Umbilical cord (tissue), 2 donors: ENCODE measurements around the gene PDLIM1. TPM values are rescaled to one million over a fixed set of nuclear protein-coding genes. Genes with fewer than 3 reads are reported as not detected.

Experiments
- DNase-seq: peaks from one replicate; pipeline ENCODE4 v3.0.0-alpha.2; 2015; ENCODE audit warnings: low spot score
- total RNA-seq: library from RNA; depleted of rRNA; stranded (reverse); fragments of >200 nt; gene quantifications from one replicate; pipeline ENCODE4 v1.2.3, GENCODE V29; 2014; ENCODE audit warnings: low replicate concordance; ENCODE audit not compliant: insufficient read depth

Gene PDLIM1, protein sequence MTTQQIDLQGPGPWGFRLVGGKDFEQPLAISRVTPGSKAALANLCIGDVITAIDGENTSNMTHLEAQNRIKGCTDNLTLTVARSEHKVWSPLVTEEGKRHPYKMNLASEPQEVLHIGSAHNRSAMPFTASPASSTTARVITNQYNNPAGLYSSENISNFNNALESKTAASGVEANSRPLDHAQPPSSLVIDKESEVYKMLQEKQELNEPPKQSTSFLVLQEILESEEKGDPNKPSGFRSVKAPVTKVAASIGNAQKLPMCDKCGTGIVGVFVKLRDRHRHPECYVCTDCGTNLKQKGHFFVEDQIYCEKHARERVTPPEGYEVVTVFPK
- 38.0 TPM for total RNA-seq

DNA sequence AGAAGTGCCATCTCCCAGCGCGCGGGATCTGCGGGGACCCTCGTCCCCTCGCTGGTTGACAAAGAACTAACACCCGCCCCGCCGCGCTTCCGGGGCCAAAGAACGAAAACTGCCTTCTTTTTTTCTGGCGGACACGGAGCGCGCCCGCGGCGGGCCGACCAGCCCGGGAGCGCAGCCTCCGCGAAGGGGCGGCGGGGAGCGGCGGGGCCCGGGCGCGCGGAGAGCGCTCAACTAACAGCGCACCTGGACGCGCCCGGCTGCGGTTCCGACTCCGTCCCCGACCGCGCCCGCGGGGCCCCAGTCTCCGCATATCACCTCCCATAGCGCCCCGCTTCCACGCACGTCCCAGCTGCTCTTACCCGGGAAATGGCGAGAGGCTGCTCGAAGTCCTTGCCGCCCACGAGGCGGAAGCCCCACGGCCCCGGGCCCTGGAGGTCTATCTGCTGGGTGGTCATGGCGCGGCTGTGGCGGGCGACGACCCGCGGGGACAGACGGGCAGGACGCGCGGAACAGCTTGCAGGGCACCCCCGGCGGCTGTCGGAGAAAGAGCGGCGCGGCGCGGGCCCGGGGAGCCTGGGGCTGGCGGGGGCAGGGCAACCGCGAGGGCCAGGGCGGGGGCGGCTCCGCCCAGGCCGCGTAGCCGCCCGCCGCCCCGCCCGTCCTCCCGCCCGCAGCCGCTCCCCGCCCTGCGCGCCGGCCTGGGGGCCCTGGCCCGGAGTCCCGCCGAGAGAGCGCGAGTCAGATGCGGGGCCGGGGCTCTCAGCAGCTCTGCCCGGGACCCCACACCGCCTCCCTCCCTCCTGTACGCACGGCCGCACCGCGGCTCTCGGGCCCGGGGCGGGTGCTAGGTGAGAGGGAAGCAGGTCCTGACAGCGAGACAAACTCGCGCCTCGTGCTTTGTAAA is at the start of gene PDLIM1:
Gene PDLIM1 (minus strand): TSS at position 543 of the 904 bp plus-strand sequence. CDS start 88 bp downstream, at position 455.
- peak; percentile 66 for DNase-seq

DNA sequence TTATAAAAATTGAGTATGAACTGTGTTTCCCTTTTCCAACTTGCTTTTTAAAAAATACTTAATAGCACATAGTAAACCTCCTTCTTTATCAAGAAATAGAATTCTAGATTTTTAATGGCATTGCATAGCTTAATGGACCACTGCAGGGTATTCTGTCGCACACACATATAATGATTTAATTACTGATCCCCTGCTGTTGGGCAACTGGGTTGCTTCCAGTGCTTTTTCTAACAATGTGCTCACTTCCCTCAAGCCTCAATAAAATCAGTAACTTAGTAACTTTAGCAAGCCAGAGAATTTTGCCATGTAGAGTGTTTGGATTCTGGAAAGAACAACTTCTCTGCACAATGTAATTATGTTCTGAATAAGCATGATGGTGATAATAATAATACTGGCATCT is 49.1 kb upstream of the PDLIM1 start:
- no peak for DNase-seq

DNA sequence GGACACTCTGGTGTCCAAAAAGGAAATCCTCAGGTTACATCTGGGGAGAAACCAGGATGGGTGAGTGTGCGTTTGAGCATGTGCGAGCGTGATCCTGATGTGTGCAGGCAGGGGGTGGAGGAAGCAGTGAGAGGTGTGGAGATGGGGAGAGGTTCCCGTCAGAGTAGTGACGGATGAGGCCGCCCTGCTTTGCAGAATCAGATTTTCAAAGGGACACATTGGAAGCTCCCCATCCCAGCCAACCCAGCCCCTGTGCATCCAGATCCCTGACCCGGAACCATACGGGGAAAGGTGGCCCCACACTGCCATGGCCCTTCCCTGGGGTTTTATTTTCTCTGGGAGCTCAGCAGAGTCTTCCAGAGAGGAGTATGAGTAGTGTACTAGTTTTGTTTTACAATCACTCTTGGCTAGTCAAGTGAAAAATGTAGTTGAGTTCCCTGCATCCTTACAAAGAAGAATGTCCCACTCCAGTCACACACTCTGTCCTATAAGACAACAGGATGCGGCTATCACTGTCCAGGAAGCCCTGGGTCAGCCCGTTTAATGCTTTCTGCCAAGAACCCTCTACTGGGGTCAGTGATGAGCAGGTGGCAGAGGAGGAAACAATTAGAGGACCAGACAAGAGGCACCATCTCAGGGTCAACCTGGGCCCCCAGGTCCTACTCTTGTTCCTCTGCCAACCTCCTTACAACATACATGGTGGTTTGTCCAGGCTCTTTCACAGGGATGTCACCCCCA is 46.8 kb upstream of the PDLIM1 start:
- no peak for DNase-seq

- DNase-seq: no peak
Observed at GRCh38 chr10:95336702-95337101, 45.9 kb upstream of the PDLIM1 start.

- DNase-seq: no peak
Observed at GRCh38 chr10:95335933-95336699, 45.3 kb upstream of the PDLIM1 start.

DNA sequence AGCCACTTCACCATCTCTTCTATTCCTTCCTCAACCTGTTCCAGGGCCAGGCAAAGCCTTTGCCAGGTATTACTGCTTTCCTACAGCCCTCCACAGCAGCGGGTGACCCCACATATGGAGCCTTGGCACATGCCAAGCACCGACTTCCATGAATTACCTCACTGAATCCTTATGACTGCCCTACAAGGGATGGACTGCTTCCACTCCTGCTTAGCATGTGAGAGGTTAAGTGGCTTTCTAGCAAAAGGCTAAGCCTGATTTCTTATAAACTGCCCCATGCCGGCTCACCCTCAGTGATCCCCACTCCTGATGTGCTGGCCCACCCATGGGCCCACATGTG is 44.0 kb upstream of the PDLIM1 start:
- DNase-seq: no peak

- DNase-seq: peak; percentile 21
Observed at GRCh38 chr10:95333997-95334804, 43.4 kb upstream of the PDLIM1 start.

GRCh38 chr10:95332666-95333249 is 42.0 kb upstream of the PDLIM1 start:
- no peak for DNase-seq

DNA sequence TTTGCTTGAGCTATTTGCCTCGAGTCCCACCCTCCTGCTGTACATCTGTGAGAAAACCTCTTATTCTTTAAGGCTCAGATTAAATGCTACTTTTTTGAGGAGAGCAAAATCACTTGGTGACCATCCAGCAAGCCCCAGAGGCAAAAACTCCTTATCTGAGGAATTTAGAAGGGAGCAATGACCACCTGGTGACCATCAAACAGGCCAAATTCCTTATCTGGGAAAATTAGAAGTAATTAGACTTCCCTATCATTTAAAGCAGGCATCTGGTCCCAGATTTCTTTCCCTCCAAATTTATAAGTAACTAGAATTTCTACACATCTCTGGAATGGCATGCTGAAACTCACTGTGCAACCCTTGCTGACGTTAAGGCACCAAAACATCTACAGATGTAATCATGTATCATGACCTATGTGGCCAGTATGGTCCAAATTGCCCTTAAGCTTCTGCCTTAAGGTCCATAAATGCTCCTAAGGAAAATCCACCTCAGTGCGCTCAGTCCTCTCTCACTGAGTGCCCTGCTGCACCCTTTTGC is 40.9 kb upstream of the PDLIM1 start:
- DNase-seq: no peak

DNA sequence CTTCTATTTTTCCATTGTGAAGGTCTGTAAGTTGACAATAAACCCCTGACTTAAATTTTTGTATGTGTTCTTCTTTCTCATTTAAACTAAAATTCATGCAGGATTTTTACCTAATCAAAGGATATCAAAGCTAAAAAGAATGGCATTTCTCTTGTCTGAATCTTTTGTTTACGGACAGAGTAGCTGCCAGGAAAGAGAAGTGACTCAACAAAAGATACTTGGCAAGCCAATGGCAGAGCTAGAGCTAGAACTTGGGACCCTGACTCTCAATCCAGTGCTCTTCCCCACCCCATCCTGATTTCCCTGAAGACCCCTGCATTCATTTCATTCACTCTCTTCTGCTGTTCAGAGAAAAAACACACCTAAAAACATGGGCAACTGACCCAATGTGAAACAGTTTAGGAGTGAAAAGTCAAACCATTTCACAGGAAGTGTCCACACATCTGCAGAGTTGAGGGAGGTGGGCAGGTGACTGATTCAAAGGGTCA is 40.2 kb upstream of the PDLIM1 start:
- DNase-seq: no peak

GRCh38 chr10:95329296-95329695 is 38.5 kb upstream of the PDLIM1 start:
- DNase-seq: no peak

DNA sequence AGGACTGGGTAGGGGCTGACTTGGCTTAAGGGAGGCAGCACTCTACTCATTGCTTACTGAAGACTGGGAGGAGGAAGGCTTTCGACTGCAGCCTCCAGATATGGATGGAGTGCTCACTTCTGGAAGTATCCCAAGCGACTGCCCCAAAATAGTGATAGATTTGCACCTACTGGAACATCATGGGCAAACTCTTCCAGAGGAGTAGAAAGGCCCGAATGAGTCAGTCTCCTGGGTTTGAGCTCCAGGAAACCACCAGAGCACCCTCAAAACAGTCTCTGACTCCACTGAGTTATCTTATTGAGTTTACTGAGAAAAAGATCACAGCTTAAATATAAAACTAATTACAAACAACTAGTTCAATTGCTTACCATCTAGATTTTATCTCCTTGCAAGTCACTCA is 37.2 kb upstream of the PDLIM1 start:
- no peak for DNase-seq

GRCh38 chr10:95327367-95327766 is 36.6 kb upstream of the PDLIM1 start:
- no peak for DNase-seq

- DNase-seq: no peak
Observed at GRCh38 chr10:95326396-95326795, 35.6 kb upstream of the PDLIM1 start.

DNA sequence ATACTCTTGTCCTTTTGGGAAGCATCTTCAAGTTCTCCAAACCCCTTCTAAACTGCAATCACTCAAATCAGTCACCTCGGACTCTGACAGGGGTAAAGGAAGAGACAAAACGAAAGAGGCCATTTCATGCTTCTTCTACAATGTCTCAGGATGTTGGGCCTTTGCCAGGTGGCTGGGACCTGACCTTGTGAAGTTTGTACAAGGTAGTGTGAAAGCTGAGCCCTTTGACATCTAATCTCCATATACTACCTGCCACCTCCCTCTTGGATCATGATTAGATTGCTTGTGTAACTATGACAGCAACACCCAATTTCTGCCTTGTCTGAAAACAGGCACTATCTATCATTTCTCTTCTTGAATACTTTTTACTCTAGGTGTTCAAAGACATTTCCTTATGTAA is 35.1 kb upstream of the PDLIM1 start:
- DNase-seq: no peak

GRCh38 chr10:95324436-95325268 is 33.8 kb upstream of the PDLIM1 start:
- DNase-seq: no peak

- no peak for DNase-seq
Observed at GRCh38 chr10:95321554-95322301, 30.9 kb upstream of the PDLIM1 start.

DNA sequence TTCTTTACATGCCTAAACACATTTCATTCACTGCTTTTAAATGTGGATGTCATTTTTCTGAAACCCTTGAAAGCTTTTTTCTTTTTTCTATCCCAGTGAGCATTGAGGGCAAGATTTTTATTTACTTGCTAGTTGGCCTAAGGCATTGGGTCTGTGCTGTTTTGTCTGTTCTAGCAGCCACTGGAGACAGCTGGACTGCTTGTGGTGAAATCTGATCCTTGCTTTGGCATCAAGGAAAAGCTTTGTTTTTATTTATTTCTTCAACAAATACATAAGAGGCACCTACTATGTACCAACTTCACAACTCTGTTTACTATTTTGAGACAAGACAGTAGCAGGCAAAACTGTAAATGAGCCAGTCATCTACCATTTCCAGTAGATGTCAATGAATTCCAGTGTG is 28.4 kb upstream of the PDLIM1 start:
- peak; percentile 17 for DNase-seq
